HuH-7 (cell line): Measurements from ENCODE around the gene ZBTB40.

ENCODE experiments used
- DNase-seq: peaks from one replicate; pipeline ENCODE4 v3.0.0; 2011; ENCODE audit warnings: low spot score

Gene ZBTB40

GRCh38 chr1:22434717-22435116 is 16.9 kb upstream of the ZBTB40 start:
- DNase-seq, result no peak

- no peak for DNase-seq
These were observed 14.7 kb upstream of the ZBTB40 start for GRCh38 chr1:22436948-22437347.

- no peak for DNase-seq
These were observed 14.1 kb upstream of the ZBTB40 start for GRCh38 chr1:22437573-22437972.

- DNase-seq, result no peak
These were observed 11.1 kb upstream of the ZBTB40 start for GRCh38 chr1:22440582-22440981.

- no peak for DNase-seq
These were observed 9.3 kb upstream of the ZBTB40 start for GRCh38 chr1:22442212-22442894.

GRCh38 chr1:22443332-22443731 is 8.3 kb upstream of the ZBTB40 start:
- no peak for DNase-seq

- no peak for DNase-seq
These were observed 6.8 kb upstream of the ZBTB40 start for GRCh38 chr1:22444856-22445255.

GRCh38 chr1:22447621-22448111 is 4.0 kb upstream of the ZBTB40 start:
- DNase-seq, result no peak

- DNase-seq, result no peak
These were observed 2.0 kb upstream of the ZBTB40 start for GRCh38 chr1:22449636-22450035.

- no peak for DNase-seq
These were observed 1.2 kb upstream of the ZBTB40 start for GRCh38 chr1:22450351-22451021.

- no peak for DNase-seq
These were observed 868 bp downstream of the ZBTB40 start for GRCh38 chr1:22452481-22452957.

GRCh38 chr1:22453181-22453580 is 1.5 kb downstream of the ZBTB40 start:
- DNase-seq, result no peak

- no peak for DNase-seq
These were observed 2.9 kb downstream of the ZBTB40 start for GRCh38 chr1:22454476-22455056.

- DNase-seq, result no peak
These were observed 5.7 kb downstream of the ZBTB40 start for GRCh38 chr1:22457345-22457744.

GRCh38 chr1:22457836-22458235 is 6.2 kb downstream of the ZBTB40 start:
- DNase-seq, result no peak

GRCh38 chr1:22461100-22461499 is 9.4 kb downstream of the ZBTB40 start:
- no peak for DNase-seq

- DNase-seq, result no peak
These were observed 10.3 kb downstream of the ZBTB40 start for GRCh38 chr1:22461678-22462527.

GRCh38 chr1:22462928-22463327 is 11.3 kb downstream of the ZBTB40 start:
- DNase-seq, result no peak

GRCh38 chr1:22465015-22465565 is 13.4 kb downstream of the ZBTB40 start:
- DNase-seq, result no peak

GRCh38 chr1:22465671-22466070 is 14.0 kb downstream of the ZBTB40 start:
- no peak for DNase-seq

GRCh38 chr1:22470227-22470626 is 18.6 kb downstream of the ZBTB40 start:
- DNase-seq, result no peak

GRCh38 chr1:22471078-22471477 is 19.4 kb downstream of the ZBTB40 start:
- no peak for DNase-seq
